Activated T-helper 9 cell treated with anti-CD3 and anti-CD28 coated beads, Interleukin-2, amount 50 U/mL, for 16 hours (primary cell): ENCODE measurements around the gene SMARCB1.

ENCODE experiments used
- DNase-seq: peaks from one replicate; pipeline ENCODE4 v3.0.0-alpha.2; 2020; ENCODE audit warnings: low read depth

SMARCB1 gene

DNA sequence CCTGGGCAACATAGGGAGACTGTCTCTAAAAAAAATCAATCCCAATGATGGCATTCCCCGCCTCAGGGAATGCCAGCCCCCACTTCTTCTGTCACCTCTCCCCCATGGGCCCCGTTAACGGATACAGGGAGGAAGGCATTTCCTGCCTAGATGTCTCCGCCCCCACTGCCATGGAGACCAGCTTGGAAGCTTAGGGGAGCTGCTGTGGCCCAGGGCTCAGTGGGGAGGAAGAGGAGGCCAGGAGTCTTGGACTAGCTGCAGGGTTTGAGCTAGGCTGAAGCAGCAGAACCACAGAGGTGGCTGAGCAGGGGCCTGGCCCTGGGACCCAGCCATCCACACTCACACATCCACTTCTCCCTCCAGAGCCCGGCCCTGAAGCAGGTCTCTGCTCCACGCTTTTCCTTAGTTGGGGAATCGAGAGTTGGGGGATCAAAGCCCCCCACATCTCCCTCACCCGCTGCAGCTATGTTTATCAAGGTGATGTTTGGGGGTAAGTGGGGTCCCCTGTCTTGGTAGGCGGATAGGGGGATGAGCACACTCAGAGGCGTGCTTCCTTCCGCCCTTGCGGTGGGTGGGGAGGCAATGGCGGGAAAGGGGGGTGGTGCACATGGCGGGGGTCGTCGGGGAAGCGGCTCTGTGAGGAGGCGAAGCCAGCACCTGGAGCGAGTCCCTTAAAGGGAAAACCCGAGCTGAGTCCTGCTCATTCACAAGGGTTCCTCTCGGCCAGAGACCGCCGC lies 23.8 kb upstream of the SMARCB1 start, which contains the start of gene C22orf15:
TSS of gene C22orf15 (plus strand) at position 149 of the 737 bp plus-strand sequence. CDS start at position 466, 317 bp downstream.
- no peak for DNase-seq

DNA sequence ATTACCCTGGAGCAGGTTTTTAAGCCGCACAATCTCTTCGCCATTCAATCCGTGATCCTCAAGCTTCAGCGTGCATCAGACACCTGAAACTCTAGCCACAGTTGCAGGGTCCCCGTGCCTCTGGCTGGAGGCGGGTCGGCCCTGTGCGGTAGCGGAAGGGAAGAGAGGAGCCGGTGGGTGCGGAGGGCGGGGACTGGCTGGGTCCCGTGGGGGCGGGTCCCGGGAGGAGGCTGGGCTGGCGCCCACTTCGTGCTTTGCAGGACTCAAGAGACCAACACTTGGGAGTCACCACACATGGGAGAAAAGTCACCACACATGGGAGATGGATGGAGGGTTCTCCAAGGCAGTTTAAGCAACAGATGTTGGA lies 23.2 kb upstream of the SMARCB1 start:
- DNase-seq: peak; percentile 40

DNA sequence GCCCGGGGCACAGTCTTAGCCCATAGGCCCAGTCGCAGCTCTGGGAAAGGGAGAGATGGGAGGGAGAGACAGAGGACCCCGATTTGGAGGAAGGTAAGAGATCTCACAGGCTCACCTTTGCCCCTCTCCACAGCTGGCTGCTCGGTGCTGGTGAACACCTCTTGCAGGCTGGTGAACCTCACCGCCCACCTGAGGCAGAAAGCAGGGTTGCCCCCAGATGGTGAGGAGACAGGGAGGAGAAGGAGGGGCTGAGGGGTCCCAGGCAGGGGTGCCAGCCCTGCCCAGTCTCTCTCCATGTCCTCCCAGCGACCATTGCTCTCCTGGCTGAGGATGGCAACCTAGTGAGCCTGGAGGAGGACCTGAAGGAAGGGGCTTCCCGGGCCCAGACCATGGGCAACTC lies 22.8 kb upstream of the SMARCB1 start:
- DNase-seq: no peak

DNA sequence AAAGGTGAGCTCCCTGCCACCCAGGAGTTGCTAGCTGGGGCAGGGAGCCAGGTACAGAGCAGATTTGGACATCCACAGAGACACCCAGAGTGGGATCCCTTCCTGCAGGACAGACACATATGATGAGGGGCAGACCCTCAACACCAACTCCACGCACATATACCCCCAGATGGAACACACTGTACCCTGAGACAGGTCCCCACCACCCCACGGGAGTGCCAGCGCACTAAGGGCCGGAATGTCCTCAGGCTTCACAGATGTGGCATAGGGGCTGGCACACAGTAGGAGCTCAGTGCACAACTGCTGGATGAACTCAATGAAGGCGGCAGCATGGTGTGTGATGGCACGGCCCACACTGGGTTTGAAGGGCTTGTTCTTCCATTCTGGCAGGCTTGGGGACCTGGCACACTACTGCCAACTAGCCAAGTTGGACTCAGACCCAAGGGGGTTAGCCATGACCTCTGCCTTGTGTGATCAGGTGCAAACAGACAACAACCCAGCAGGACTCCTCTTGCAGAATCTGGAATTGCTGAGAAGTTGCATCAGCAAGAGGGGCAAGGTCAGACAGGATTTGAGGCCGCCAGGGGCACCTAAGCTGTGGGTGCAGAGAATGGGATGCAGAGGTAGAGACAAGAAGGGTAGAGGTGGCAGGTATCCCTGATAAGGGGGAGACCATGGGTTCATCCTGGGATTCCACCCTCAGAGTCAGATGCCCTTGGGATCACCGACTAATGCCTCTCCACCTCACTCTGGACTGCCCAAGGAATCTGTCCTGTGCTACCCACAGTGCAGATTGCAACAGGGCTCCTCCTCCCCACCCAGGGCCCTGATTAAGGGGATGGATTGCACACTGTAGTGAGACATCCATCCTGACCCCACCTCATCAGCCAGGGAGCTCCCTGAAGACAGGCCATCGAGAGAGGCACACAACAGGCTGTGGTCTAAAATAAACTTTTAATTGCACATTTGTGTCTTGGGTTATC lies 21.6 kb upstream of the SMARCB1 start:
- no peak for DNase-seq

DNA sequence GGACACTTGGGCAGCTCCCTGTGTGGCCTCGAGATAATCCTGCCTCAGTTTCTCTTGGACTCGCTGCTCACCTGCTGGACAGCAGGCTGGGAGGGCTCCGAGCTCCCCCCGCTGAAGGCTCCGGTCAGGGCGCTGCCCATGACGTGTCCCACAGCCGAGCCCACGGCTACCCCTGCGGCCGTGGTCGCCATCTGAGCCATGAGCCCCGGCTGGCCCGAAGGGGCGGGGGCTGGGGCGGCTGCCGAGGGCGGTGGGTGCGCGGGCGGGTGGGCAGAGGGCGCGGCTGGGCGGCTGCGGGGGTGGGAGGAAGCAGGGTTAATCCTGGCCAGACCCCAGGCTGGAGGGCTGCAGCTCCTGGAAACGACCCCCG lies 19.5 kb upstream of the SMARCB1 start:
- DNase-seq: no peak

DNA sequence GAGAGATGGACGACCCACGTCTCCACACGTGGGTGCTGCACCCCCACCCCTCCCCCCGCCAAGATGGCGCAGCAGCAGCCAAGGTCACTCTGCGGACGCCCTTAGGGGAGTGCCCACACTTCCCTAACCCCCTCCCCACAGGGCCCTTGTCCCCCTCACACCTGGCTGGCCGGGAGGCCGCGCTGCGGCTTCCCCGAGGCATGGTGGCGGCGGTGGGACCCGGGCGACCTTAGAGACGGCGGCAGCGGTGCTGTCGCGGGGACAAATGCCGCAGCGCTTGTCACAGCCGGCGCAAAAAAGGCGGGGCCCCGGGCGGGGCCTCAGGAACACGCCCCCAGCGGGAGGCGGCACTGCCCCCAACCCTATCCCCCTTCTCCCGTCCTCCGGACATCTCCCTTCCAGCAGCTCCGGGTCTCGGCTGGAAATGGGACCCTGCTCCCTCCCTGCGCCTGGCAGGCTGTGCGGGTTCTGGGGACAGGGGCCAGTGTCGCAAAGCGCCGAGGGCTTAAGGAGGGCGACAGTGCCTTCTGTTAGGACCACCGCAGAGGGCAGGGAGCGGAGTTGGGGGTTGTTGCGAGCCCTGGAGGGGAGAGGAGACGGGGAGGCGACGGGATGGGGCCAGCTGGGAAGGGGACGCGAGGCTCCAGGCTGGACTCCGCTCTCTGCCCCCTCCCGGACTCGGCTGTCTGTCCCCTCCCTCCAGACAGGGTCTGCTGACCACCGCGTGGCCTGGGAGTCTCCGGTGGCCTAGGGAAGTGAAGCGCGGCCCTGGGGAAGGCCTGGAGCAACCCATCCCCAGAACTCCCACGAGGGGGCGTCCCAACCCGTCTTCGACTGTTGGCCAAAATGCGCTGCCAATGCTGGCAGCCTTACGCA lies 18.9 kb upstream of the SMARCB1 start, which contains the start of gene CHCHD10:
TSS of gene CHCHD10 (minus strand) at position 300 of the 876 bp plus-strand sequence. CDS start at position 202, 98 bp downstream.
- peak; percentile 60 for DNase-seq

DNA sequence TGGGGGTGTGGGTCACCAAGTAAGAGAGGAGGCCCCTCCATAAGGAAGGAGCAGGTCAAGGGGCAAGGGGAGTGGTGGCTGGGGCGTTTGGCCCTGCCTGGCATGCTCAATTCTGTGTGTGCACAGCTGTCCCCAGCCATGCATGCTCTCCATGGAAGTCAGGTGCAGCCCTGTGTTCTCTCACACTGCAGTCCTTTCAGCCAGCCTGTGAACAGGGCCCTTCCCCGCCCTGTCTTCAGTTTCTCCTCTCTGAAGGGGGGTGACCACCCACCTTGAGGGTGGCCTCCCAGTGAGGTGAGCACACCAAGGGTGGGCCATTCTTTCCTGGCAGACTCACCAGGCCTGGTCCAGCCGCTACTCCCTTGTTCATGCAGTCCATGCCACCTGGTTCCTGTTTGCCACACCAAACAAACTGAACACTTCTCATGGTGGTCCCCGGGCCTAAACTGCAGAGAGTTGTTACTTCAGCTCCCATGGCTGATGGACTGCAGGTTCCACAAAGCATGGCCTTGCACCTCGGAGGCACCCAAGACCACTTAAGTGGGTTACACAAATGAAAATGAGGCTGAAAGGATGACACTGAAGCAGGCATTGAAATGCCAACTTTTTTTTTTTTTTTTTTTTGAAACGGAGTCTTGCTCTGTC lies 17.3 kb upstream of the SMARCB1 start:
- no peak for DNase-seq

DNA sequence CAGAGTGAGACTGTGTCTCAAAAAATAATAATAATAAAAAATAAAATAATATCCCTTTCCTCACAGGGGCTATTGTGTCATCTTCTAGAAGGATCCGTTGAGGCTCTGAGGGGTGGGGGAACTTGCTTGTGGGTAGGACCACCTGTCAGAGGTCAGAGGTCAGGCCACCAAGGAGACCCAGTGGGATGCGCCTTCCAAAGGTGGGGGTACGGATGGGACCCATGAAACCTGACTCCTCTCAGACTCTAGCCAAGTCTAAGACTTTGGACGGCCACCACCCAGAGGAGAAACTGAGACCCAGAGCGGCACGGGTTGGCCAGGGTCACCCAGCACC lies 14.5 kb upstream of the SMARCB1 start:
- DNase-seq: no peak

DNA sequence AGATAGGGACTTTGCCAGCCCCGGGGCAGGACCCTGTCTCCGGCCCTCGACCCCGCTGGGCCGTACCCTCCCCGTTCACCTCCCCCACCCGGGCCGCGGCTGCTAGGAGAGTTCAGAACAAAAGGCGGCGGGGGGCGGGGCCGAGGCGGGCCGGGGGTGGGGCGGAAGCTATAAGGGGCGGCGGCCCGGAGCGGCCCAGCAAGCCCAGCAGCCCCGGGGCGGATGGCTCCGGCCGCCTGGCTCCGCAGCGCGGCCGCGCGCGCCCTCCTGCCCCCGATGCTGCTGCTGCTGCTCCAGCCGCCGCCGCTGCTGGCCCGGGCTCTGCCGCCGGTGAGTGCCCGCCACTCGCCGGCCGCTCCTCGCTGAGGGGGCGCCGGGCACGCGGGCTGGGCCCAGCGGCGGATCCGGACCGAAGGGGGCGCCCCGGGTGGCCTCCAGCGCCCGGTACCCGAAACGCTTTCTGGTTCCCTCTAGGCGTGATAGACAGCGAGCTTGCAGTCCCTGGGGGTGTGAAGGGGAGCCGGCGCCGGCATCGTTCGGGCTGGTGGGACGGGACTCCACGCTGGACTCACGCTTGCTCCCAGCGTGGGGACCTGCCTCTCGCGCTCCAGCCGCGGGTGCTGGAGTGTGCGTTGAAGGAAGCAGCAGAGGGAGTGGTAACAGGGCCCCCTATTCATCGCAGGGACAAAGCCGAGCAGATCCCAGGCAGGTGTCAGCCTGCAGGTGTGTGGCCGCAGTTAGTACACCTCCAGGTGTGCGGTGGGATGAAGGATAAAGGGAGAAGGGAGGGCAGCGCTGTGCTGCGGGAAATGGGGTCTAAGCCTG lies 13.9 kb upstream of the SMARCB1 start, which contains the start of gene MMP11:
TSS of gene MMP11 (plus strand) at position 201 of the 825 bp plus-strand sequence. CDS start at position 223, 22 bp downstream.
- peak; percentile 49 for DNase-seq

DNA sequence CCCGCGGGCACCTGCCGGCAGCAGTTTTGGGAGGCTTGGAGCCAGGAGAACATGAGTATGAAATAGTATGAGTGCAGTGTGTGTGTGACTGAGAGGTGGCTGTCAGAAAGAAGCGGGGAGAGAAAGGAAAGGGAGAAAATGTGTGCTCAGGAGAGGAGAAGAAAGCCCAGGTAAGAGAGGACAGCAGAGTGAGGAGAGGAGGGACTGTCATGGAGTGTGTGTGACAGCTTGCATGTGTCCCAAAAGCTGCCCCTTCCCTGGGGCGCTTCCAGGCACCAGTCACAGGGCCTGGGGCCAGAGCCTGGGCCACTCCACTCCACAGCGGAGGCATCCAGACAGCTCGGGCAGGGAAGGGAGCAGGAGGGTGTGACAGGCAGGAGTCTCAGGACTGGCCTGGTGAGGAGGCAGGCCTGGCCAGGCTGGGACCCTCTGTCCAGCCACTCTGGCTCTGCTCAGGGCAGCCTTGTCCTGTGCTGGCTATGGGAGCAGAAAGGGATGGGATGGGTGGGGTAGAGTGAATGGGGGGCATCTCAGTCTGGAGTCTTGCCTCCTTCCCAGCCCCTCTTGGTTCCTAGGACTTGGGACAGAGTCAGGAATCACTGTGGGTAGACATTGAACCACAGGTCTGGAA lies 13.2 kb upstream of the SMARCB1 start:
- DNase-seq: no peak

DNA sequence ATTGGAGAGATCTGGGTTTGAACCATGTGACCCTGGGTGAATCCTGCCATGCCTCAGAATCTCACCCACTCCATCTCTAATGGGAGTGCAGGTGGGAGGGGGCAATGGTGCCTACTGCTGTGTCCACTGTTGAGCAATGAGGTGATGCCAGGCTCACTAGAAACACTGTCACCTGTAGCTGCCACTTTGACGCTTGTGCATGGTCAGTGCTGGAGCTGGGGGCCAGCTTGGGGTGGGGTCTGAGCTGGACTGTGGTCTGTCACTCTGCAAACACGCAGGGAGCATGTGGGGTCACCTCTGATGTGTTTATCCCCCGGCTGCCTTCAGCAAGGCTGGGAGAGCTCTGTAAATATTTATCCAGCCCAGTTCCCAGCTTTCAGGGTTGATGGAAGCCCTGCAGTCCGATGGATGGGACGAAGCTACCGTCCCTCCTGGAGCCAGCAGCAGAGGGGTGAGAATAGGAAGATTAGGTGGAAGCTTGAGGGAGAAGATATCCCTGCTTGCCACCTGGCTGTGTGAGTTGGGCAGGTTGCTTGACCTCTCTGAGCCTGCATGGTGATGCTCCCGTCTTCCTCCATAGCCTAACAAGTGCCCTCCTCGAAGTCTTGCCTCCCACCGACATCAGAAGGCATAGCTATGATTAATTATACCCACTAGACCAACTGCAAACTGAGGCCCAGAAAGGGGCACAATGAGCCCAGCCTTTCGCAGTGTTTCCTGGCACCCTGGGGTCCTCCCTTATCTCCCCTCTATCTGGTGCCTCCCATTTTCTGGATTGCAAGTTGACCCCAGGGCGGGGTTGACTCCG lies 12.4 kb upstream of the SMARCB1 start:
- no peak for DNase-seq

DNA sequence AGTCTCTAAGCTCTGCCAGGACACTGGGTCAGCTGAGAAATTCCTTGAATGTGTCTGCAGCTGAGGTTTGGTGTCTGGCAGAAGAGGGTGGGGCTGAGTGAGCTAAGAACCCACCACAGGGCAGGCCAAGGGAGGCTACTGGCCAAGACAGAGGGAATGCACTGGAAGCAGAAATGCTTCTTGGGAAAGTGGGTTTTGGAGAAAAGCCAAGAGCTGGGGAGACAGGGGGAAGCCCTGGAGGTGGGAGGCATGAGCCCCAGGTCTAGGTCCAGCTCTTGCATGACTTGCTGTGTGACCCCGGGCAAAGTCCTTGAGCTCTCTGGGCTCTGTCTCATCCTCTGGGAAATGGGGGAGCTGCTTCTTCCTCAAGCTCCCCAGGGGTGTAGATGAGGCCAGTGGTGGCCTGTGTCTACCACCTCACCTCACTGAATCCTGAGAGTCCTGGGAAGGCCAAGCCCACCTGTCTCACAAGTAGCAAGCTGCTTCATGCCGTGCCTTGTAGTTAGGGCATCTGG lies 11.8 kb upstream of the SMARCB1 start:
- DNase-seq: no peak

DNA sequence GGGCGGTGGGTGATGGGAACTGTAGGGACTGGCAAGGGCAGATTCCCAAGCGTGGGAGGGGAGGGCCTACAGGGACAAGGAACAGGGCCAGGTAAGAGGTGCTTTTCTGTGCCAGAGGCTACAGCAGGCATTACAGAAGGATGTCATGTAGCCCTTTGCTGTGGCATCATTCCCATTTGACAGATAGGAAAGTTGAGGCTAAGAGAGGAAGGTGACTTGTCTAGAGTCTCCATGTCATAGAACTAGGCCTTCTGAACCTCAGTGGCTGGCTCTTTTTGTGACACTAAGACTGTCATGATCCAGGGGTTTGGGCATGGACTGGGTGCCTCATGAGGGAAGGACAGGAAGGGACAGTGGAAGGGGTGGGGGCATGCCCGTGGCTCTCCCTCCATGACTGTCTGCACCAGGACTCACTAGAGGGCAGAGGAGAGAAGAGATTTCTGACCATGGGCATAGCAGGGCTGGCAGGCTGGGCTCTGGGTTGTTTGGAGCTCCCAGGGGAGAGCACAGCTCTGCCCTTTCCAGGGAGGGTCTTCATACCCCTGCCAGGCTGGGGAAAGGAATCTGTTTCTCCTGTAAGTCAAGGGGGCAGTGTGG lies 10.9 kb upstream of the SMARCB1 start:
- no peak for DNase-seq

DNA sequence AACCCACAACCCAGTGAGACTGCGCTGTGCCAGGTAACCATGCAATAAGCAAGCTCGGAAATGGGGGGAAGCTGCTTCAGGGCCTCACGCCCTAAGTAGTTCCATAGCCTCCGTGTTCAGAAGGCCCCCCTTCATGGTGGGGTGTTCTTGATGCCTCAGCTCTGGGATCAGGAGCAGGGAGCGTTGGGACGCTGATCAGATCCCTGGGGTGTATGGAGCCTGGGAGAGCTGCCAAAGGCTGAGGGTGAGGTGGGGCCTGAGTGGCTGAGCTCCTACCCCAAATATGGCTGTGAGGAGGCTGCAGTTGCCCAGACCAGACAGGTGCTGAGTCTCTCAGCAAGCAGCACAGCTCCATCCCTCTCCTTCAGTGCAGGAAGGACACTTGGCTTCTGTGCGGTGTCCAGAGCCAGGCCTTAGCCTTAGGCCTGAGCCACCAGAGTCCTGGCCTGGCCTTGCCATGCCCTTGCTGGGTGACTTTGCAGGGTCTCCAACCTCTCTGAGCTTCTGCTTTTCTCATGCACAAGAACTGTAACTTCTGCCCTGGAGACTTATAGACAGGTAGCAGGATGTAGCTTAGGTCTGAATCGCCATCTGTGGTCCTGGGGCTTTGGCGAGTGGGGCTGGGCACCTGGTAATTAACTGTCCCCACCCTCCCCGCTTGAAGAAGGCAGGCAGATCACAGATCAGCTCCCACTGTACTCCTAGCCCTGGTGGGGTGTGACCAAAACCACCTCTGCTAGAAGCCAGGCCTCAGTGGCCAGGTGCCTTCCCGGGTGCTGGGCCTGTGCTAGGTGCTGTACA lies 8.8 kb upstream of the SMARCB1 start:
- DNase-seq: no peak

DNA sequence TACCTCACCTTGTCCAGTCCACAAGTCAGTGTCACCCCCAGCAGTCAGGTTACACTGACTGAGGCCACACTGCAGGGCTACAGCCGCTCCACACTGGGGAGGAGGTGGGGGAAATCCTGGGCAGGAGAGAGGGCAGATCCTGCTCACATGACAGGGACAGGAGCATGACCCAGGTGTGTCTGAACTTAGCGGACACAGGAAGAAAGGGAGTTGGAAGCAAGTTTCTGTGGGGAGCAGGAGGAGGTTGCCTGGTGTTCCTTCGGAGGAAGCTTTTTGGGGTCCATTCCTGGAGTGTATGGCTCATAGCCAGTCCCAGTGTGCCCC lies 8.2 kb upstream of the SMARCB1 start:
- DNase-seq: no peak

DNA sequence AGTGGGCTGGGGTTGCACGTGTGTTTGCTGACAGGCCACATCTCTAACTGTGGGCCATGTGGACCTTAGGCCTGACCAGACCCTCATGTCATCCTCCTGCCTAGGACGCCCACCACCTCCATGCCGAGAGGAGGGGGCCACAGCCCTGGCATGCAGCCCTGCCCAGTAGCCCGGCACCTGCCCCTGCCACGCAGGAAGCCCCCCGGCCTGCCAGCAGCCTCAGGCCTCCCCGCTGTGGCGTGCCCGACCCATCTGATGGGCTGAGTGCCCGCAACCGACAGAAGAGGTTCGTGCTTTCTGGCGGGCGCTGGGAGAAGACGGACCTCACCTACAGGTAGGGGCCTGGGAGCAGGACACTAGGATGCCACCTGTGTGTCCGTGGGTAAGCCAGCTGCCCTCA lies 7.7 kb upstream of the SMARCB1 start:
- no peak for DNase-seq

DNA sequence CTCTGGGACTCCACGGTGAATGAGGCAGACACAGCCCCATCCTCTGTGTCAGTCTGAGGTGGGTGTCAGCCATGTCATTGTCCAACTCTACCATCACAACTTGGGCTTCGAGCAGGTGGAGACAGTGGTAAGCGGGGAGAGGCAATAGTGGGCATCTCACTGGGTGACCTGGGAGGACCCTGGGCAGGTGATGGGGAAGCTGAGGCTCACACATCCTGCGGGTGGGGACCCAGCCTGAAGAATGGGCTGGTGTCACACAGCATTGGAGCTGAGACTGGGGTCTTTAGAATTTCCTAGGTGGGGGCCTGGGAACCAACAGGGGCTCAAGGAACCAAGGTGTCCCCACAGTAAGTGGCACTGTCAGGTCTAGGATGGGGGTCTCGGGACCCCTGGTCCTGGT lies 7.0 kb upstream of the SMARCB1 start:
- DNase-seq: no peak
